Astrocyte (in vitro differentiated cells and primary cell): ENCODE results near the gene FXYD5. TPM values are rescaled to one million over a fixed set of nuclear protein-coding genes. Genes with fewer than 3 reads are reported as not detected.
A peak's percentile ranks its signal among the peaks of the same experiment; 100 is the strongest.

ENCODE experiments used
- DNase-seq: peaks from one replicate; pipeline ENCODE4 v3.0.0-alpha.2; 2010; ENCODE audit warnings: low read depth
- FAIRE-seq: peaks from 2 replicates; lab custom pipeline; 2011; peaks lifted over from hg19 to GRCh38; lab: Jason Lieb, UNC
- H2AFZ ChIP-seq: 2 replicates; pipeline ENCODE4 v1.6.0; 2012; ENCODE audit warnings: low read depth, low read length, inconsistent platforms
- H3K27ac ChIP-seq: 2 replicates; pipeline ENCODE4 v1.5.1; 2011; ENCODE audit warnings: low read depth, low read length, inconsistent platforms
- H3K27me3 ChIP-seq: 2 replicates; pipeline ENCODE4 v1.6.0; 2011; ENCODE audit warnings: low read length, inconsistent platforms; ENCODE audit not compliant: insufficient read depth
- H3K36me3 ChIP-seq: 2 replicates; pipeline ENCODE4 v1.5.1; 2011; ENCODE audit warnings: low read length, inconsistent platforms; ENCODE audit not compliant: insufficient read depth
- H3K4me1 ChIP-seq: 2 replicates; pipeline ENCODE4 v1.5.1; 2011; ENCODE audit warnings: low read length, inconsistent platforms; ENCODE audit not compliant: insufficient read depth
- H3K4me2 ChIP-seq: 2 replicates; pipeline ENCODE4 v1.6.0; 2012; ENCODE audit warnings: low read length, inconsistent platforms
- H3K4me3 ChIP-seq: 2 replicates; pipeline ENCODE4 v1.5.1; 2011; ENCODE audit warnings: low read depth, mild to moderate bottlenecking, low read length, inconsistent platforms; ENCODE audit not compliant: insufficient read depth
- H3K79me2 ChIP-seq: 2 replicates; pipeline ENCODE4 v1.6.0; 2012; ENCODE audit warnings: mild to moderate bottlenecking, low read length, inconsistent platforms; ENCODE audit not compliant: insufficient read depth
- H3K9ac ChIP-seq: 2 replicates; pipeline ENCODE4 v1.6.0; 2012; ENCODE audit warnings: mild to moderate bottlenecking, low read length, inconsistent platforms
- H3K9me3 ChIP-seq: 2 replicates; pipeline ENCODE4 v1.5.1; 2012; ENCODE audit warnings: low read depth, mild to moderate bottlenecking, low read length, inconsistent platforms; ENCODE audit not compliant: insufficient read depth
- H4K20me1 ChIP-seq: 2 replicates; pipeline ENCODE4 v1.6.0; 2012; ENCODE audit warnings: low read length, inconsistent platforms; ENCODE audit not compliant: insufficient read depth
- H3K27ac Mint-ChIP-seq: one replicate; pipeline ENCODE4 v1.8.0; 2021; ENCODE audit warnings: mild to moderate bottlenecking, mixed read lengths; ENCODE audit not compliant: unreplicated experiment
- H3K27me3 Mint-ChIP-seq: one replicate; pipeline ENCODE4 v1.8.0; 2021; ENCODE audit warnings: low read depth, mixed read lengths; ENCODE audit not compliant: unreplicated experiment
- H3K36me3 Mint-ChIP-seq: one replicate; pipeline ENCODE4 v1.8.0; 2021; ENCODE audit warnings: low read depth, mixed read lengths; ENCODE audit not compliant: unreplicated experiment
- H3K4me1 Mint-ChIP-seq: one replicate; pipeline ENCODE4 v1.8.0; 2021; ENCODE audit warnings: low read depth, mixed read lengths; ENCODE audit not compliant: unreplicated experiment
- H3K4me3 Mint-ChIP-seq: one replicate; pipeline ENCODE4 v1.8.0; 2021; ENCODE audit warnings: mild to moderate bottlenecking, moderate library complexity, mixed read lengths; ENCODE audit not compliant: unreplicated experiment
- H3K9me3 Mint-ChIP-seq: one replicate; pipeline ENCODE4 v1.8.0; 2021; ENCODE audit warnings: mild to moderate bottlenecking, mixed read lengths; ENCODE audit not compliant: unreplicated experiment
- CTCF ChIP-seq: IDR thresholded peaks from 2 replicates; pipeline ENCODE4 v1.5.1; 2011; ENCODE audit warnings: low read depth, mild to moderate bottlenecking, inconsistent platforms, low read length, moderate library complexity; ENCODE audit not compliant: insufficient read depth
- EZH2 ChIP-seq: IDR thresholded peaks from 2 replicates; pipeline ENCODE4 v1.6.1; 2012; ENCODE audit warnings: mild to moderate bottlenecking, low read length, inconsistent platforms; ENCODE audit not compliant: insufficient read depth
- total RNA-seq: library from RNA; stranded (reverse); gene quantifications from 2 replicates; pipeline ENCODE4 v1.2.1, GENCODE V29; 2021

FXYD5 gene
- total RNA-seq, 1 donor from 2014 or later, result 108 TPM

GRCh38 chr19:35106898-35107541, 47.5 kb upstream of the FXYD5 start:
- peak overlapping the region; percentile 16 for H3K4me3 Mint-ChIP-seq
- H3K27me3 ChIP-seq, result no peaks in the 10 kb centered on the region
- H3K27ac Mint-ChIP-seq, result no peak overlapping the region
- H3K9me3 Mint-ChIP-seq, result peaks cover 7% of the 10 kb centered on the region
- no peak for TF ChIP-seq EZH2
- TF ChIP-seq CTCF, result no peak
- H4K20me1 ChIP-seq, result no peaks in the 10 kb centered on the region
- H3K27me3 Mint-ChIP-seq, result peaks cover 5% of the 10 kb centered on the region
- FAIRE-seq (no peak), DNase-seq (no peak)
- peaks cover 5% of the 10 kb centered on the region for H3K9me3 ChIP-seq
- no peak overlapping the region for H3K27ac ChIP-seq
- H2AFZ ChIP-seq, result no peak overlapping the region
- no peaks in the 10 kb centered on the region for H3K4me1 ChIP-seq
- H3K79me2 ChIP-seq, result no peaks in the 10 kb centered on the region
- no peak overlapping the region for H3K4me2 ChIP-seq
- H3K36me3 ChIP-seq, result no peaks in the 10 kb centered on the region
- no peak overlapping the region for H3K9ac ChIP-seq
- H3K4me1 Mint-ChIP-seq, result no peaks in the 10 kb centered on the region
- H3K4me3 ChIP-seq, result no peak overlapping the region
- no peaks in the 10 kb centered on the region for H3K36me3 Mint-ChIP-seq

- Mint-ChIP-seq H3K36me3 (no peaks in the 10 kb centered on the region), H3K4me1 (no peaks in the 10 kb centered on the region), H3K9me3 (peaks cover 7% of the 10 kb centered on the region), H3K4me3 (no peak overlapping the region), H3K27me3 (peaks cover 5% of the 10 kb centered on the region), H3K27ac (no peak overlapping the region)
- Histone ChIP-seq H3K4me3 (no peak overlapping the region), H3K9ac (no peak overlapping the region), H3K9me3 (peaks cover 5% of the 10 kb centered on the region), H3K27ac (no peak overlapping the region), H3K27me3 (no peaks in the 10 kb centered on the region), H3K36me3 (no peaks in the 10 kb centered on the region), H3K4me2 (no peak overlapping the region), H2AFZ (no peak overlapping the region), H4K20me1 (no peaks in the 10 kb centered on the region), H3K4me1 (no peaks in the 10 kb centered on the region), H3K79me2 (no peaks in the 10 kb centered on the region)
- TF ChIP-seq EZH2 (no peak), CTCF (no peak)
- DNase-seq, result peak; percentile 26
- no peak for FAIRE-seq
These were observed 47.0 kb upstream of the FXYD5 start for GRCh38 chr19:35107545-35107944.

GRCh38 chr19:35108730-35109129, 45.8 kb upstream of the FXYD5 start:
- no peak for DNase-seq
- H3K4me3 ChIP-seq, result no peak overlapping the region
- H3K9me3 ChIP-seq, result peaks cover 5% of the 10 kb centered on the region
- no peak overlapping the region for H3K4me2 ChIP-seq
- Mint-ChIP-seq H3K27ac (no peak overlapping the region), H3K4me3 (no peak overlapping the region), H3K9me3 (peaks cover 7% of the 10 kb centered on the region), H3K27me3 (peaks cover 5% of the 10 kb centered on the region), H3K4me1 (no peaks in the 10 kb centered on the region), H3K36me3 (no peaks in the 10 kb centered on the region)
- H3K27me3 ChIP-seq, result no peaks in the 10 kb centered on the region
- no peak for TF ChIP-seq CTCF
- no peak for TF ChIP-seq EZH2
- H3K79me2 ChIP-seq, result no peaks in the 10 kb centered on the region
- no peak for FAIRE-seq
- H2AFZ ChIP-seq, result no peak overlapping the region
- no peak overlapping the region for H3K9ac ChIP-seq
- H3K27ac ChIP-seq, result no peak overlapping the region
- no peaks in the 10 kb centered on the region for H3K36me3 ChIP-seq
- H3K4me1 ChIP-seq, result no peaks in the 10 kb centered on the region
- H4K20me1 ChIP-seq, result no peaks in the 10 kb centered on the region
